ENCODE data around the gene GPX6. TPM values are rescaled to one million over a fixed set of nuclear protein-coding genes. Genes with fewer than 3 reads are reported as not detected.
"Not testable (repeated sequence)": the region's sequence is repeated elsewhere in the genome, so short reads cannot be mapped to it uniquely, and the experiment has no call there.

GPX6 gene
- total and polyA plus RNA-seq, 12 donors: not detected

GRCh38 chr6:28553986-28554881, 38.6 kb upstream of the GPX6 start:
- Histone ChIP-seq H3K4me3 (peak overlapping the region in 1 of 4 donors; percentile 20), H3K36me3 (replicated peaks in 1 of 2) (no peaks in the 10 kb centered on the region), H3K4me1 (replicated peaks in 1 of 2) (no peaks in the 10 kb centered on the region), H3K27me3 (no peaks in the 10 kb centered on the region), H3K27ac (peak overlapping the region in 1 of 5 donors; percentile 36), H3K9me3 (replicated peaks in 1 of 3) (no peaks in the 10 kb centered on the region)
- 15 to 20% (median 17%) methylated on average over 23 to 25 of the region's 25 CpGs for WGBS, 4 donors
- intact Hi-C loops (cut with DNase I): no loop called here
- no peak for TF ChIP-seq POLR2A (IDR thresholded peaks at IDR 0.05)
- TF ChIP-seq CTCF (IDR thresholded peaks at IDR 0.05): no peak
- peak in 5 of 7 donors; percentile 17 to 74 (median 22) for DNase-seq

DNA sequence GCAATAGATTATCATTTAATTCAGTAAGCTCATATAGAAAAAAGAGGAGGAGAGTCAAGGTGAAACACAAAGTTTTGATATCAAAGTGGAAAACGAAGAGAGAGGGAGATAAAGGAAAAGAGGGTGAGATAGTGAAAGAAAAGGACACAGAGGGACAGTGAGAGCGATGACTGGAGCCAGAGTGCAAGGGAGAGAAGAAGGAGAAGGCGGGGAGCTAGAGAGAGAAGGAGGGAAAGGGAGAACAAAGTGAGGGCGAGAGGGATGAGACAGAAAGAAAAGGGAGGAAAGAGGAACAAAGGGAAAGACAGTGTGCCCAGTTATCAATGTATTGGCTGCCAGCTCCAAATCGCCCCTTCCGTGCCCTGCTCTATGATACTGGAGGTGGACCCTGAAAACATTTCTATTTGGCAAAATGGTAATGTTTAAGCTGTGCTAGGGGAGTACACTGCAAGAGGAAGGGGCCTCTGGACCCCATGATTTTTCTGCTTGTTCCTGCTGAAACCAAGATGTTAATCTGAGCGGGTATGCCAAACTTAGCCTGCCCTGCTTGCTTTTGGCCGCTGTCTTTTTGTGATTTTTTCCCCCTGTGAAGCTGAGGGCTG, 37.9 kb upstream of the GPX6 start:
- Histone ChIP-seq H3K27ac (peak overlapping the region in 1 of 5 donors; percentile 36), H3K4me1 (replicated peaks in 1 of 2) (no peaks in the 10 kb centered on the region), H3K4me3 (peak overlapping the region in 1 of 4 donors; percentile 20), H3K9me3 (replicated peaks in 1 of 3) (no peaks in the 10 kb centered on the region), H3K36me3 (replicated peaks in 1 of 2) (no peaks in the 10 kb centered on the region), H3K27me3 (no peaks in the 10 kb centered on the region)
- intact Hi-C loops (cut with DNase I): no loop called here
- no peak for TF ChIP-seq CTCF (IDR thresholded peaks at IDR 0.05)
- TF ChIP-seq POLR2A (IDR thresholded peaks at IDR 0.05): no peak
- DNase-seq: no peak
- 17 to 24% (median 20%) methylated on average over 8 of the region's 8 CpGs for WGBS, 4 donors

DNA sequence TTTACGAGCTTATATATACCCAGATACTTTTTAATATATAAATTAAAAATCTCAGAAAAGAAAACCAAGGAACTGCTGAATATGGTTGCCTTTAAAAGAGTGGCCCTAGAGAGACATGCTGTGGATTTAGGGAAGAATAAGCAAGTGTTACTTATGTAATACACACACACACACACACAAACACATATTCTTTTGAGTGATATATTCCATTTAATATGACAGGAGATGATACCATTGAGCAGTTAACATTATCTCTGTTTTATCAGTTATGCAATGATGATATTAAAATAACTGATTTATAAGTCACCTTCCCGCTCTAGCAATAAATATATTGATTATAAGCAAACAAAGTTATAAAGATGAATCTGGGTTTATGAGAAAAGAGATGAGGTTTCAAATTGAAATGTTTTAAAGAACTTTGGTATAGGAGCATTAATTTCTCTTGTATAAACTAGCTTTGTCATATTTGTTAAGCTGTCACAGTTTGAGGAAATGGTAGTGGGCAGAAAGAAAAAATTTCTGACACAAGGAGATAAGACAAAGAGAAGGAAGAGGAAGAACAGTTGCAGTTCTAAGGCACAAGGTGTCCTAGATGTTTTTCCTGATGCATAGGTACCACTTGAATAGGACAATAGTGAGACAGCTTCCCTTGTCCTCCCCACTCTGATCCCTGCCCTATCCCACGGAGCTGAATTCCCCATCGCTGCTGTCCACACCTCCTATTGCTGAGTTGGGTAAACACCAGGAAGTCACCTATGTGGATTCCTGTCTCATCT, 36.5 kb upstream of the GPX6 start:
- Histone ChIP-seq H3K4me3 (no peak overlapping the region), H3K27me3 (no peaks in the 10 kb centered on the region), H3K4me1 (replicated peaks in 1 of 2) (no peaks in the 10 kb centered on the region), H3K36me3 (replicated peaks in 1 of 2) (no peaks in the 10 kb centered on the region), H3K27ac (no peak overlapping the region), H3K9me3 (replicated peaks in 1 of 3) (no peaks in the 10 kb centered on the region)
- DNase-seq: no peak
- 73 to 79% (median 77%) methylated on average over 4 of the region's 4 CpGs for WGBS, 4 donors
- no peak for TF ChIP-seq POLR2A (IDR thresholded peaks at IDR 0.05)
- no peak for TF ChIP-seq CTCF (IDR thresholded peaks at IDR 0.05)
- intact Hi-C loops (cut with DNase I): no loop called here

DNA sequence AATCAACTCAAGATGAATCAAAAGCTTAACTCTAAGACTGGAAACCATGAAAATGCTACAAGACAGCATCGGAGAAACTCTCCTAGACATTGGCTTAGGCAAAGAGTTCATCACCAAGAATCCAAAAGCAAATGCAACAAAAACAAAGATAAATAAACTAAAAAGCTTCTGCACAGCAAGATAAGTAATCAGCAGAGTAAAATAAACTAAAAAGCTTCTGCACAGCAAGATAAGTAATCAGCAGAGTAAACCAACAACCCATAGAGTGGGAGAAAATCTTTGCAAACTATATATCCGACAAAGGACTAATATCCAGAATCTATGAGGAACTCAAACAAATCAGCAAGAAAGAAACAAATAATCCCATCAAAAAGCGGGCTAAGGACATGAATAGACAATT, 31.4 kb upstream of the GPX6 start:
- H3K9me3 ChIP-seq (replicated peaks in 1 of 3); DNase-seq; H3K27ac ChIP-seq; H3K36me3 ChIP-seq (replicated peaks in 1 of 2); intact Hi-C loops (cut with DNase I); H3K27me3 ChIP-seq; H3K4me1 ChIP-seq (replicated peaks in 1 of 2); H3K4me3 ChIP-seq: not testable (repeated sequence)
- 81 to 88% (median 83%) methylated on average over 3 of the region's 3 CpGs for WGBS, 4 donors
